ENCODE results near the gene HADHB.

Gene HADHB

DNA sequence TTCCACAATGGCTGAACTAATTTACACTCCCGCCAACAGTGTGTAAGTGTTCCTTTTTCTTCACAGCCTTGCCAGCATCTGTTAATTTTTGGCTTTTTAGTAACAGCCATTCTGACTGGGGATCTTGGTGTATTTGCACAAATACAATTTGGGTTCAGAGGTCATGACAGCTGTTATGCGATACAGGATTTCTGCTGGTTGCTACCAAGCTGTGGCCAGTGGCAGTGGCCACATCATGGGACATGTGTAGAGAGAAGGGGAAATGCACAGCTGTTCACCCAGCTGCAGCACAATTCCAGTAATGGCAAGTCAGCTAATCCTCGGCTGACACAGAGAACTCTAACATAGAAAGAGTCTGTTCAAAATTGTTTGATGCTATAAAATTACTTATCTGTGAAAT lies 80.2 kb downstream of the HADHB start:
- no peak for TF ChIP-seq ZBTB7A (IDR thresholded peaks at IDR 0.05; ENCODE audit: low read depth)
- TF ChIP-seq FOXM1 (IDR thresholded peaks at IDR 0.05; ENCODE audit: borderline replicate concordance, low read depth): no peak
- TF ChIP-seq YY1 (IDR thresholded peaks at IDR 0.05; ENCODE audit: low read depth): no peak
- no peak for TF ChIP-seq CREB1 (IDR thresholded peaks at IDR 0.05; ENCODE audit: low read depth)
- no peak for TF ChIP-seq TEAD4 (IDR thresholded peaks at IDR 0.05)
- no peak for TF ChIP-seq MAX (IDR thresholded peaks at IDR 0.05)
- no peak for TF ChIP-seq NFIC (IDR thresholded peaks at IDR 0.05)
- TF ChIP-seq USF1 (IDR thresholded peaks at IDR 0.05): no peak
- TF ChIP-seq, protein P1, sequence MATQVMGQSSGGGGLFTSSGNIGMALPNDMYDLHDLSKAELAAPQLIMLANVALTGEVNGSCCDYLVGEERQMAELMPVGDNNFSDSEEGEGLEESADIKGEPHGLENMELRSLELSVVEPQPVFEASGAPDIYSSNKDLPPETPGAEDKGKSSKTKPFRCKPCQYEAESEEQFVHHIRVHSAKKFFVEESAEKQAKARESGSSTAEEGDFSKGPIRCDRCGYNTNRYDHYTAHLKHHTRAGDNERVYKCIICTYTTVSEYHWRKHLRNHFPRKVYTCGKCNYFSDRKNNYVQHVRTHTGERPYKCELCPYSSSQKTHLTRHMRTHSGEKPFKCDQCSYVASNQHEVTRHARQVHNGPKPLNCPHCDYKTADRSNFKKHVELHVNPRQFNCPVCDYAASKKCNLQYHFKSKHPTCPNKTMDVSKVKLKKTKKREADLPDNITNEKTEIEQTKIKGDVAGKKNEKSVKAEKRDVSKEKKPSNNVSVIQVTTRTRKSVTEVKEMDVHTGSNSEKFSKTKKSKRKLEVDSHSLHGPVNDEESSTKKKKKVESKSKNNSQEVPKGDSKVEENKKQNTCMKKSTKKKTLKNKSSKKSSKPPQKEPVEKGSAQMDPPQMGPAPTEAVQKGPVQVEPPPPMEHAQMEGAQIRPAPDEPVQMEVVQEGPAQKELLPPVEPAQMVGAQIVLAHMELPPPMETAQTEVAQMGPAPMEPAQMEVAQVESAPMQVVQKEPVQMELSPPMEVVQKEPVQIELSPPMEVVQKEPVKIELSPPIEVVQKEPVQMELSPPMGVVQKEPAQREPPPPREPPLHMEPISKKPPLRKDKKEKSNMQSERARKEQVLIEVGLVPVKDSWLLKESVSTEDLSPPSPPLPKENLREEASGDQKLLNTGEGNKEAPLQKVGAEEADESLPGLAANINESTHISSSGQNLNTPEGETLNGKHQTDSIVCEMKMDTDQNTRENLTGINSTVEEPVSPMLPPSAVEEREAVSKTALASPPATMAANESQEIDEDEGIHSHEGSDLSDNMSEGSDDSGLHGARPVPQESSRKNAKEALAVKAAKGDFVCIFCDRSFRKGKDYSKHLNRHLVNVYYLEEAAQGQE (IDR thresholded peaks at IDR 0.05; ENCODE audit: low read depth): no peak
- no peak for TF ChIP-seq TCF12 (IDR thresholded peaks at IDR 0.05; ENCODE audit: low read depth)
- no peak for TF ChIP-seq RAD21 (IDR thresholded peaks at IDR 0.05; ENCODE audit: low read depth)
- no peak for TF ChIP-seq TAF1 (IDR thresholded peaks at IDR 0.05; ENCODE audit: low read depth)
- no peak for TF ChIP-seq CEBPB (IDR thresholded peaks at IDR 0.05)
- no peak for TF ChIP-seq EP300 (IDR thresholded peaks at IDR 0.05; ENCODE audit: borderline replicate concordance)
- TF ChIP-seq EGR1 (IDR thresholded peaks at IDR 0.05): no peak

DNA sequence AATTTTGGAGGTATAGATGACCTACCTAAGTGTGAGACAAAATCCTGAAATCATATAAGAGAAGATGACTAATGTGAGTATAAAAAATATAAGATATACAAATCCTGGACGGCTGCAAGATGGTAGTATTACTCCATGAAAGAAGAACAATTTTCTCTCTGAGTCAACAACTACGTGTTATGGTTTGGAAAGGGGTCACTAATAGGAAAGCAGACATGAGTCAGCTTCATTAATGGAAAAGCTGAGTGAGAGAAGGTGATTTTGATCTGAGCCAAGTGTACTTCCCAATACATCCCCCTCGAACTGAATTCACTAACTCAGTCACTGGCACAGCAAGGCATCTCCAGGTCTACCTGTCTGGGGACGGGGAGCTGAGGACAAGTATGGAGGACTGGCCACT lies 81.1 kb downstream of the HADHB start:
- TF ChIP-seq MAX (IDR thresholded peaks at IDR 0.05) (no peak), CEBPB (IDR thresholded peaks at IDR 0.05) (no peak), EGR1 (IDR thresholded peaks at IDR 0.05) (no peak), TAF1 (IDR thresholded peaks at IDR 0.05; ENCODE audit: low read depth) (no peak), EP300 (IDR thresholded peaks at IDR 0.05; ENCODE audit: borderline replicate concordance) (no peak), USF1 (IDR thresholded peaks at IDR 0.05) (no peak), ZBTB7A (IDR thresholded peaks at IDR 0.05; ENCODE audit: low read depth) (no peak)

- TF ChIP-seq CREB1 (IDR thresholded peaks at IDR 0.05; ENCODE audit: low read depth): no peak
These were observed 81.8 kb downstream of the HADHB start for GRCh38 chr2:26326514-26326913.

DNA sequence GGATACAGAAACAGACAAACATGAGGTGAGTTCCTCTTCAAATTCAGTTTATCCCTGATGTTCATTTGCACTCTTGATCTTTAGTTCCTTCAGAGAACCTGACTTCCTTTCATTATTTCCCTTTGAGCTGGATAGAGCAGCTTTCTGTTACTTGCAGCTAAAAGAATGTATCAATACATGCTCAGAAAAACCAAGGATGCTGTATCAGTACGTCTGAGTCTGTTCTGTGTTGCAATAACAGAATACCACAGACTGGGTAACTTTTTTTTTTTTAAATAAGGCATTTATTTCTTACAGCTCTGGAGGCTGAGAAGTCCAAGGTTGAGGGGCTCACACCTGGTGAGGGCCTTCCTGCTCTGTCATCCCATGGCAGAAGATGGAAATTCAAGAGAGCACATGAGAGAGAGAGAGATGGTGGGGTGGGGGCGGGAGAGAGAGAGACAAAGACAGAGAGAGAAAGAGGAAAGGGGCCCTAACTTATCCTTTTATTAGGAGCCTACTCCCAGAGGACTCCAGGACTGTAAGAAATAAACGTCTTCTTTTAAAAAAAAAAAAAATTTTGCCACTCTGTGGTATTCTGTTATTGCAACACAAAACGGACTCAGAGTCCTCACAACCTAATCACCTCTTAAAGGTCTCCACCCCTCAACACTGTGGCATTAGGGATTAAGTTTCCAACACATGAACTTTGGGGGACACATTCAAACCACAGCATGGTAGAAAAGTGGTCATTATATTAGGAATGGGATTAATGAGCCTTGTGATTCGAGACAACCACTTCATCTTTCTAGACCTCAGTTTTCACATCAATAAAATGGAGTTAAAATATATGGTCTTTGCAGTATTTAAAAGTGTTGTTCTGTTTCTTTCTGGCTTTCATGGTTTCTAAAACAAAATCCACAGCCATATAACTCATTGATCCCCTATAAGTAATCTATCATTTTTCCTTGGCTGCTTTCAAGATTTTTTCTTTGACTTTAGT lies 82.8 kb downstream of the HADHB start:
- TF ChIP-seq ZBTB7A (IDR thresholded peaks at IDR 0.05; ENCODE audit: low read depth) (no peak), TCF12 (IDR thresholded peaks at IDR 0.05; ENCODE audit: low read depth) (no peak), USF1 (IDR thresholded peaks at IDR 0.05) (no peak), EGR1 (IDR thresholded peaks at IDR 0.05) (no peak), TEAD4 (IDR thresholded peaks at IDR 0.05) (no peak), RAD21 (IDR thresholded peaks at IDR 0.05; ENCODE audit: low read depth) (no peak), TAF1 (IDR thresholded peaks at IDR 0.05; ENCODE audit: low read depth) (no peak), CREB1 (IDR thresholded peaks at IDR 0.05; ENCODE audit: low read depth) (no peak)
- TF ChIP-seq, protein P1 (IDR thresholded peaks at IDR 0.05; ENCODE audit: low read depth): no peak

DNA sequence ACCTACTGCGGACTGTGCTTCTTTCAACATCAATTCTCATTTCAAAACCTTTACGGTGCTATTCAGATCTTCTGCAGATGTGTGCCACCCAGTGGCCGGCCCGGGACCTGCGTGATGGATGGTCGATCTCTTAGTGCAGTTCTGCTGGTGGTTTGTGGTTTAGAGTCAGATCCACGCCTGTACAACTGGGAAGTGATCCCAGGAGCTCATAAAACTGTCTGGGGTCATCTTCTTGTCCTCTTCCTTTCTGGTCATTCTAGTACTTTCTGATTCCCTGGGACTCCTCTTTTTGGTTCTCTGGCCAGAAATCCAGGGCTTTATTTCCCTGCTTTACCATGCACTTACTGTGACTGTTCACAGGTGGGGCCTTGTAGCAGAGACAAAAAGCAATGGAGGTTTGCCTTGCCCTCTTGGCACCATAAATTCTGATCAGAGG lies 85.4 kb downstream of the HADHB start:
- no peak for TF ChIP-seq TEAD4 (IDR thresholded peaks at IDR 0.05)
- TF ChIP-seq NFIC (IDR thresholded peaks at IDR 0.05): no peak
- TF ChIP-seq YY1 (IDR thresholded peaks at IDR 0.05; ENCODE audit: low read depth): no peak
- no peak for TF ChIP-seq TCF12 (IDR thresholded peaks at IDR 0.05; ENCODE audit: low read depth)
- no peak for TF ChIP-seq TAF1 (IDR thresholded peaks at IDR 0.05; ENCODE audit: low read depth)
- TF ChIP-seq USF1 (IDR thresholded peaks at IDR 0.05): no peak
- TF ChIP-seq, protein P1 (IDR thresholded peaks at IDR 0.05; ENCODE audit: low read depth): no peak
- TF ChIP-seq ZBTB7A (IDR thresholded peaks at IDR 0.05; ENCODE audit: low read depth): no peak
- no peak for TF ChIP-seq EGR1 (IDR thresholded peaks at IDR 0.05)
- peak; percentile 89 for TF ChIP-seq RAD21 (IDR thresholded peaks at IDR 0.05; ENCODE audit: low read depth)
- TF ChIP-seq EP300 (IDR thresholded peaks at IDR 0.05; ENCODE audit: borderline replicate concordance): no peak
- no peak for TF ChIP-seq MAX (IDR thresholded peaks at IDR 0.05)
- no peak for TF ChIP-seq CREB1 (IDR thresholded peaks at IDR 0.05; ENCODE audit: low read depth)
- TF ChIP-seq FOXM1 (IDR thresholded peaks at IDR 0.05; ENCODE audit: borderline replicate concordance, low read depth): no peak
- 0 out of 2 replicates have a peak, but pooled peaks have one; percentile 26 for TF ChIP-seq CEBPB (IDR thresholded peaks at IDR 0.05)
